Large intestine (tissue), 3 donors: ENCODE results near the gene WDR18. TPM values are rescaled to one million over a fixed set of nuclear protein-coding genes. Genes with fewer than 3 reads are reported as not detected.

Experiments used
- DNase-seq, 2 donors: peaks; one replicate each; pipeline versions ENCODE4 v3.0.0 to v3.0.0-alpha.2; 2013
- H3K27ac ChIP-seq: one replicate; pipeline ENCODE4 v1.5.1; 2013; ENCODE audit warnings: low read length
- H3K27me3 ChIP-seq: 2 replicates; pipeline ENCODE4 v1.6.1; 2013; ENCODE audit warnings: low read length; ENCODE audit not compliant: control insufficient read depth, insufficient read depth
- H3K36me3 ChIP-seq: 2 replicates; pipeline ENCODE4 v1.6.1; 2013; ENCODE audit warnings: low read length; ENCODE audit not compliant: control insufficient read depth, insufficient read depth
- H3K4me1 ChIP-seq: one replicate; pipeline ENCODE4 v1.6.1; 2013; ENCODE audit warnings: low read length; ENCODE audit not compliant: control insufficient read depth, insufficient read depth
- H3K4me3 ChIP-seq: one replicate; pipeline ENCODE4 v1.5.1; 2013; ENCODE audit warnings: low read length
- H3K9me3 ChIP-seq: one replicate; pipeline ENCODE4 v1.6.1; 2013; ENCODE audit warnings: mild to moderate bottlenecking, low read depth, low read length, moderate library complexity; ENCODE audit not compliant: control insufficient read depth
- WGBS: methylation state at CpG from one replicate; pipeline ENCODE4 v1.1.5; 2013; ENCODE audit warnings: low lambda C conversion rate; ENCODE audit not compliant: insufficient coverage; 5-methylcytosine and 5-hydroxymethylcytosine counted together
- polyA plus RNA-seq: library from polyadenylated mRNA; unstranded; fragments of 120-200 nt; gene quantifications from one replicate; pipeline ENCODE4 v1.2.1, GENCODE V29; 2013

WDR18 gene
- polyA plus RNA-seq, 1 donor: 33.7 TPM

DNA sequence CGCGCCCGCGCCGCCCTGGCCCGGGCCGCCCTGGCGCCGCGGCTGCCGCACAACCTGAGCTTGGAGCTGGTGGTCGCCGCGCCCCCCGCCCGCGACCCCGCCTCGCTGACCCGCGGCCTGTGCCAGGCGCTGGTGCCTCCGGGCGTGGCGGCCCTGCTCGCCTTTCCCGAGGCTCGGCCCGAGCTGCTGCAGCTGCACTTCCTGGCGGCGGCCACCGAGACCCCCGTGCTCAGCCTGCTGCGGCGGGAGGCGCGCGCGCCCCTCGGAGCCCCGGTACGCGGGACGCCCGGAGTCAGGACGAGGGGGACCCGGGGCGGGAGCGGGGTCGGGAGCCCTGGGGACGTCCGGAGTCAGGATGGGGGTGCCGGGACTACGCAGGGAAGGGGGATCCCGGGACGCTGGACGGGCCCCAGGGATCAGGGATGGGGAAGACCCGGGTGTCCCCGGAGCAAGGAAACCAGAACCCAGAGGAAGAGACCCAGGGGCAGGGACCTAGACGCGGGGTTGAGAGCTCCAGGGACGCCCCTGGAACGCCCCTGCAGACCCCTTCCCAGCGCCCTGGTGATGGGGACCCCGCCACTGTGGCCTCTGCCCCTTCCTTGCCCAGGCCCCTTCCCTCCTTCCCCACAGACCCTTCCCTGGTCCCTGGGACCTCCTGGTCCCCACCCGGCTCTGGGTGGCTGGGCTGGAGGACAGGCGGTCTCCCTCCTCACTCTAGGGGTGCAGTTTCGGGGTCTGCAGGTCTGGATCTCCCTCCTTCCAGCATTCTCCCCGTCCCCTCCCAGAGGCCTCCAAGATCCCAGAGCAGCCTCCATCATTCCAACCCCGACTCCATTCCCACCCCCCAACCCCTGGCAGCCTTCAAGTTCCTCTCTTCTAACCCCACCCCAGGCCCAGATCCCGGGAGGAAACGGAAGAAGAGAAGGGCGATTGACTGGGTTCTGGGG lies 16.7 kb downstream of the WDR18 start:
- no peak overlapping the region for H3K4me3 ChIP-seq
- no peak for DNase-seq
- H3K27me3 ChIP-seq: peaks cover 62% of the 10 kb centered on the region
- peaks cover 18% of the 10 kb centered on the region for H3K9me3 ChIP-seq
- H3K4me1 ChIP-seq: peaks cover 18% of the 10 kb centered on the region
- H3K27ac ChIP-seq: no peak overlapping the region
- H3K36me3 ChIP-seq: no peaks in the 10 kb centered on the region
- 33% methylated on average over 3 of the region's 73 CpGs for WGBS

DNA sequence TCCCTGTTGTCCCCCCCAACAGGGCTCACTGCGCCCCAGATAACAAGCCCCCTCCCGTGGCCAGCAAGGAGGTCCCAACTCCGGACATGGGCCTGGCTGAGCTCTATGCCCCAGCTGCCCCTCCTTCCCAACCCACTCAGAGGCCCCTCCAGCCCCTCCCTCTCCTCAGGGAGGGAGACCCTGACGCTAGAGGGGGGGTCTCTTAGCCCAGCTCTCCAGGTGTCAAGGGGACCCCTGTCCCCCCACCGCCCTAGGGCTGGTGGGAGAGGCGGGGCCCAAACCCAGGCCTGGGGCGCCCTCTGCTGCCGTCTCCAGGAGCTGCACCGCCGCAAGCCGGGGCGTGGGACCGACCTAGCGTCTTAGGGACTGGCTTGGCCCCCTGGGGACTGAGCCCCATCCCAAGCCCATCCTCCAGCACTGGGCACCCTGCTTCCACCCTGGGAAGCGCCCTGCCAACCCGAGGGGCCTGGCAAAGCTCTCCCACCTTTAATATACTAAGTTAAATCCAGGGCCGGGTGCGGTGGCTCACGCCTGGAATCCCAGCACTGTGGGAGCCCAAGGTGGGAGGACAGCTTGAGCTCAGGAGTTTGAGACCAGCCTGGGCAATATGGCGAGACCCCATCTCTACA lies 17.5 kb downstream of the WDR18 start:
- Histone ChIP-seq H3K4me1 (peaks cover 11% of the 10 kb centered on the region), H3K4me3 (no peak overlapping the region), H3K9me3 (peaks cover 14% of the 10 kb centered on the region), H3K27me3 (peaks cover 54% of the 10 kb centered on the region), H3K27ac (no peak overlapping the region), H3K36me3 (no peaks in the 10 kb centered on the region)
- no peak for DNase-seq
- WGBS: no CpG with 5 or more reads among the region's 20 CpGs

DNA sequence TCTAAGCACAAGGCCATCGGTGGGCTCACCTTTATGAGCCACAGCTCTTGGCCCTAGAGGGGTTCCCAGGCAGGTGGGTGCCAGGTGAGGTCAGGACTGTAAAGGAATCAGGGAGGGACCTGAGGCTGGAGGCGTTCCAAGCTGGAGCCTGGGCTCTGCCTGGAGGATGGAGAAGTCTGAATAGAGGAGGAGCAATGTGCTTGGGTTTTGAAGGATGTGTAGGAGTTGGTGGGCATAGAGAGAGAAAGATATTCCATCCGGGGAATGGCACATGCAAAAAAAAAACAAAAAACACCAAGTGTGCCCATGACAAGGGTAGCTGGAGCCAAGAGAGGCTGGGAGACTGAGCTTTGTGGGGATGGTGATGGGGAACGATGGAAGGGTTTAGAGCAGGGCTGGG lies 18.5 kb downstream of the WDR18 start:
- Histone ChIP-seq H3K4me1 (peaks cover 11% of the 10 kb centered on the region), H3K9me3 (peaks cover 12% of the 10 kb centered on the region), H3K27me3 (peaks cover 44% of the 10 kb centered on the region), H3K4me3 (no peak overlapping the region), H3K36me3 (no peaks in the 10 kb centered on the region), H3K27ac (no peak overlapping the region)
- WGBS: 86% methylated on average over 1 of the region's 4 CpGs
- no peak for DNase-seq

DNA sequence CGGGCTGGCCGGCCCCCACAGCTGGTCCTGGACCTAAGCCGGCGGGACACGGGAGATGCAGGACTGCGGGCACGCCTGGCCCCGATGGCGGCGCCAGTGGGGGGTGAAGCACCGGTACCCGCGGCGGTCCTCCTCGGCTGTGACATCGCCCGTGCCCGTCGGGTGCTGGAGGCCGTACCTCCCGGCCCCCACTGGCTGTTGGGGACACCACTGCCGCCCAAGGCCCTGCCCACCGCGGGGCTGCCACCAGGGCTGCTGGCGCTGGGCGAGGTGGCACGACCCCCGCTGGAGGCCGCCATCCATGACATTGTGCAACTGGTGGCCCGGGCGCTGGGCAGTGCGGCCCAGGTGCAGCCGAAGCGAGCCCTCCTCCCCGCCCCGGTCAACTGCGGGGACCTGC lies 19.1 kb downstream of the WDR18 start:
- H3K36me3 ChIP-seq: peaks cover under 1% of the 10 kb centered on the region
- H3K27me3 ChIP-seq: peaks cover 38% of the 10 kb centered on the region
- no peak overlapping the region for H3K27ac ChIP-seq
- WGBS: no CpG with 5 or more reads among the region's 37 CpGs
- peaks cover 13% of the 10 kb centered on the region for H3K9me3 ChIP-seq
- peaks cover 11% of the 10 kb centered on the region for H3K4me1 ChIP-seq
- H3K4me3 ChIP-seq: no peak overlapping the region
- no peak for DNase-seq

DNA sequence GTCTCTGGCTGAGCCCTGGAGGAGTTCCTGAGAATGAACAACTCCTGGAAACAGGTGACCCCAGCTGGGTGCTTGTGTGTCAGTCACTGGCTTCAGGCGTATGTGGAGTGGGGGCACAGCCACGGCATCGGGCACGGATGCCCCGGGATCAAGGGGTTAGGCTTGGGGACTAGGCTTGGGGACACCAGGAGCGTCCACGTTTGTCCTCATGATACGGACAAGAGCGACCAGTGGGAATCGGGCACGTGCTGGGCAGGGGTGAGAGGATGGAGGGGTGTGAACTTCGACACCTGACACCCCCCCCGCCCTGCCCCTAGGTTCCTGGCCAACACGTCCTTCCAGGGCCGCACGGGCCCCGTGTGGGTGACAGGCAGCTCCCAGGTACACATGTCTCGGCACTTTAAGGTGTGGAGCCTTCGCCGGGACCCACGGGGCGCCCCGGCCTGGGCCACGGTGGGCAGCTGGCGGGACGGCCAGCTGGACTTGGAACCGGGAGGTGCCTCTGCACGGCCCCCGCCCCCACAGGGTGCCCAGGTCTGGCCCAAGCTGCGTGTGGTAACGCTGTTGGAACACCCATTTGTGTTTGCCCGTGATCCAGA lies 20.2 kb downstream of the WDR18 start:
- Histone ChIP-seq H3K4me3 (no peak overlapping the region), H3K27me3 (peaks cover 27% of the 10 kb centered on the region), H3K4me1 (peaks cover 11% of the 10 kb centered on the region), H3K36me3 (peaks cover 3% of the 10 kb centered on the region), H3K9me3 (peaks cover 19% of the 10 kb centered on the region), H3K27ac (no peak overlapping the region)
- no peak for DNase-seq
- no CpG with 5 or more reads among the region's 32 CpGs for WGBS

DNA sequence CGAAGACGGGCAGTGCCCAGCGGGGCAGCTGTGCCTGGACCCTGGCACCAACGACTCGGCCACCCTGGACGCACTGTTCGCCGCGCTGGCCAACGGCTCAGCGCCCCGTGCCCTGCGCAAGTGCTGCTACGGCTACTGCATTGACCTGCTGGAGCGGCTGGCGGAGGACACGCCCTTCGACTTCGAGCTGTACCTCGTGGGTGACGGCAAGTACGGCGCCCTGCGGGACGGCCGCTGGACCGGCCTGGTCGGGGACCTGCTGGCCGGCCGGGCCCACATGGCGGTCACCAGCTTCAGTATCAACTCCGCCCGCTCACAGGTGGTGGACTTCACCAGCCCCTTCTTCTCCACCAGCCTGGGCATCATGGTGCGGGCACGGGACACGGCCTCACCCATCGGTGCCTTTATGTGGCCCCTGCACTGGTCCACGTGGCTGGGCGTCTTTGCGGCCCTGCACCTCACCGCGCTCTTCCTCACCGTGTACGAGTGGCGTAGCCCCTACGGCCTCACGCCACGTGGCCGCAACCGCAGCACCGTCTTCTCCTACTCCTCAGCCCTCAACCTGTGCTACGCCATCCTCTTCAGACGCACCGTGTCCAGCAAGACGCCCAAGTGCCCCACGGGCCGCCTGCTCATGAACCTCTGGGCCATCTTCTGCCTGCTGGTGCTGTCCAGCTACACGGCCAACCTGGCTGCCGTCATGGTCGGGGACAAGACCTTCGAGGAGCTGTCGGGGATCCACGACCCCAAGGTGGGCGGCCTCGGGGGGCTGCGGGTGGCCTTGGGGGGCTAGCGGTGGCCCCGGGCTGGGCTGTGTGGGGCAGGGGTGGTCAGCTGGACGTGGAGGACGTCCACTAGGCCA lies 20.9 kb downstream of the WDR18 start:
- no peak for DNase-seq
- peaks cover 20% of the 10 kb centered on the region for H3K27me3 ChIP-seq
- no peak overlapping the region for H3K4me3 ChIP-seq
- peaks cover 7% of the 10 kb centered on the region for H3K36me3 ChIP-seq
- 80% methylated on average over 4 of the region's 70 CpGs for WGBS
- H3K9me3 ChIP-seq: peaks cover 19% of the 10 kb centered on the region
- H3K27ac ChIP-seq: no peak overlapping the region
- peaks cover 12% of the 10 kb centered on the region for H3K4me1 ChIP-seq

DNA sequence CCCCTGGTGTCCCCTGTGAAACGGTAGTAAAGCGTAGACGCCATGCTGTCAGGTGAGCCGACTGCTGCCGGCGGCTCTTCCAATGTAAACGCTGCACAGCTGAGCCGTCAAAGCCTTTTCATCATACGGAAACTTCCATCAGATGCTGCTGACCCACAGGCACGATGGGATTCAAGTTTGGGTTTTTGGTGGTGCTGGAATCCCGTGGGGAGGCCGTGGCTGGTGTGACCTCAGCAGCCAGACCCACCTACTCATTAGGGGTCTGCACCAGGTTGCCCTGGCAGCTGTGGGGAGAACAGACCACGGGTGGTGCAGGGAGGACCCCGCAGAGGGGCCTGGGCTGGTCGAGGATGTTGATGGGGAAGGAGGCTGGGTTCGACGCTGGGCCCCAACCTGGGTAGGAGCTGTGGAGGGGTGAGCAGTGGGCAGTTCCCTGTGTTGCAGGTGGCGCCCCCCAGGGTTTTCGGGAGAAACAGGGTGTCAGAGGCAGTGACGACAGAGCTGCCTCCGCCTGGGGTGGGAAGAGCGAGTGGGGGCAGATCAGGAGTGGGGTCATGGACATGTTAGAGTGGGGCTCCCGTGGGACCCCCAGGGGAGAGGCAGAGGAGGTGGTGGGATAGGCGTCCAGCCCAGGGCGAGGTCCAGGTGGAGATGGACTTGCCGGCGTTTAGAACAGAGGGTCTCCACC lies 22.7 kb downstream of the WDR18 start:
- 80% methylated on average over 1 of the region's 27 CpGs for WGBS
- H3K27me3 ChIP-seq: peaks cover 7% of the 10 kb centered on the region
- peaks cover 3% of the 10 kb centered on the region for H3K4me1 ChIP-seq
- no peak for DNase-seq
- H3K9me3 ChIP-seq: peaks cover 26% of the 10 kb centered on the region
- H3K27ac ChIP-seq: no peak overlapping the region
- H3K4me3 ChIP-seq: no peak overlapping the region
- H3K36me3 ChIP-seq: peaks cover 15% of the 10 kb centered on the region

DNA sequence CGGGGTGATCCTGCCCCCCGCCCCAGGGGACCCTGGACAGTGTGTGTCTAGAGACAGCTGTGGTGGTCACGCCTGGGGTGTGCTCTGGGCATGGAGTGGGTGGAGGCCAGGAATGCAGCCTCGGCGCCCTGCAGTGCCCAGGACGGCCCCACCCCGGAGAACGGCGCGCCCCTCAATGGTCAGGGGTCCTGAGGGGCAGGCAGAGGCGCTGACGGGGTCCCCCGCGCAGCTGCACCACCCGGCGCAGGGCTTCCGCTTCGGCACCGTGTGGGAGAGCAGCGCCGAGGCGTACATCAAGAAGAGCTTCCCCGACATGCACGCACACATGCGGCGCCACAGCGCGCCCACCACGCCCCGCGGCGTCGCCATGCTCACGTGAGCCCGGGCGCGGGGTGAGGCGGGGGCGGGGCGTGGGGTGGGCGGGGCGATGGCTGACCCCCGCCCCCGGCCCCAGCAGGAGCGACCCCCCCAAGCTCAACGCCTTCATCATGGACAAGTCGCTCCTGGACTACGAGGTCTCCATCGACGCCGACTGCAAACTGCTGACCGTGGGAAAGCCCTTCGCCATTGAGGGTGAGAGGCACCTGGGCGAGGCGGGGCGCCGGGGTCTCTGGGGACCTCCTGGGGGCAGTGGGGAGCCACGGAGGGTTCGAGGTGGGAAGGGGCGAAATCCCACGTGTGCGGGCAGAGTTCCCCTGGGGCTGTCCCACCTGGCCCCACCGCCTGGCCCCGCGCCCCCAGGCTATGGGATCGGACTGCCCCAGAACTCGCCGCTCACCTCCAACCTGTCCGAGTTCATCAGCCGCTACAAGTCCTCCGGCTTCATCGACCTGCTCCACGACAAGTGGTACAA lies 23.5 kb downstream of the WDR18 start:
- no CpG with 5 or more reads among the region's 73 CpGs for WGBS
- Histone ChIP-seq H3K27me3 (peaks cover 1% of the 10 kb centered on the region), H3K27ac (no peak overlapping the region), H3K9me3 (peaks cover 31% of the 10 kb centered on the region), H3K36me3 (peaks cover 22% of the 10 kb centered on the region), H3K4me3 (no peak overlapping the region), H3K4me1 (peaks cover 3% of the 10 kb centered on the region)
- DNase-seq: no peak
